ENCODE results near the gene MSN.

- TF ChIP-seq FOXK1 (CRISPR knock-in tag; IDR thresholded peaks at IDR 0.05) (no peak), CTCF (IDR thresholded peaks at IDR 0.05) (no peak), USF2 (CRISPR knock-in tag; IDR thresholded peaks at IDR 0.05) (no peak), CBFB (CRISPR knock-in tag; IDR thresholded peaks at IDR 0.05; ENCODE audit: low read depth) (no peak), NR1H2 (CRISPR knock-in tag; IDR thresholded peaks at IDR 0.05) (no peak), GRHL2 (CRISPR knock-in tag; IDR thresholded peaks at IDR 0.05; ENCODE audit: insufficient replicate concordance, severe bottlenecking) (no peak), E2F1 (CRISPR knock-in tag; IDR thresholded peaks at IDR 0.05) (no peak), E2F4 (CRISPR knock-in tag; IDR thresholded peaks at IDR 0.05; ENCODE audit: borderline replicate concordance, low read depth) (no peak), JUN (CRISPR knock-in tag; IDR thresholded peaks at IDR 0.05) (no peak), ATF2 (CRISPR knock-in tag; IDR thresholded peaks at IDR 0.05; ENCODE audit: borderline replicate concordance, low read depth) (no peak)
Observed at GRCh38 chrX:65657659-65658058, 9.8 kb upstream of the MSN start.

Measured in WTC11 (cell line).